ENCODE results near the gene TBX5.

- TF ChIP-seq CTCF (conservative IDR thresholded peaks at IDR 0.05; ENCODE audit: low read depth, low read length) (no peak), BHLHE40 (IDR thresholded peaks at IDR 0.05; ENCODE audit: low read depth, low read length) (no peak), CEBPB (IDR thresholded peaks at IDR 0.05; ENCODE audit: low read depth, low read length) (no peak), RFX5 (IDR thresholded peaks at IDR 0.05; ENCODE audit: low read depth, low read length) (no peak), CHD1 (IDR thresholded peaks at IDR 0.05; ENCODE audit: low read depth, low read length) (no peak), POLR2A (IDR thresholded peaks at IDR 0.05; ENCODE audit: low read depth, low read length) (no peak), MXI1 (IDR thresholded peaks at IDR 0.05; ENCODE audit: borderline replicate concordance, low read depth, low read length) (no peak), ELK1 (IDR thresholded peaks at IDR 0.05; ENCODE audit: borderline replicate concordance, low read depth, low read length) (no peak), RAD21 (IDR thresholded peaks at IDR 0.05; ENCODE audit: low read length) (no peak), SMC3 (IDR thresholded peaks at IDR 0.05; ENCODE audit: low read depth, low read length) (no peak), MAFK (IDR thresholded peaks at IDR 0.05; ENCODE audit: low read depth, low read length) (no peak), MAZ (IDR thresholded peaks at IDR 0.05; ENCODE audit: borderline replicate concordance, low read depth, low read length) (no peak), USF2 (IDR thresholded peaks at IDR 0.05; ENCODE audit: low read depth, low read length) (no peak), FOS (IDR thresholded peaks at IDR 0.05; ENCODE audit: low read depth, low read length) (no peak)
Observed at GRCh38 chr12:114412307-114412706, 6.4 kb upstream of the TBX5 start.
